Sigmoid colon (tissue), 7 donors: ENCODE results near the gene PGLYRP1. TPM values are rescaled to one million over a fixed set of nuclear protein-coding genes. Genes with fewer than 3 reads are reported as not detected.

Experiments
- DNase-seq: peaks from one replicate; pipeline ENCODE4 v3.0.0-alpha.2; 2019
- H3K27ac ChIP-seq, 4 donors: fragments of 200-600 bp; sonication (generic); one replicate each; pipeline ENCODE4 v1.5.1; 2016 to 2019; ENCODE audit warnings: mild to moderate bottlenecking in 1 of 4
- H3K27me3 ChIP-seq, 3 donors: fragments of 200-600 bp; sonication (generic); one replicate each; pipeline ENCODE4 v1.5.1; 2019; ENCODE audit warnings: mild to moderate bottlenecking in 1 of 3
- H3K36me3 ChIP-seq, 4 donors: fragments of 200-600 bp; sonication (generic); one replicate each; pipeline ENCODE4 v1.5.1; 2016 to 2019
- H3K4me1 ChIP-seq, 4 donors: fragments of 200-600 bp; sonication (generic); one replicate each; pipeline ENCODE4 v1.5.1; 2017 to 2019
- H3K4me3 ChIP-seq, 4 donors: fragments of 200-600 bp; sonication (generic); one replicate each; pipeline ENCODE4 v1.5.1; 2017 to 2019; ENCODE audit warnings: mild to moderate bottlenecking in 2 of 4, moderate library complexity in 1 of 4
- H3K9me3 ChIP-seq, 4 donors: fragments of 200-600 bp in 3 of 4; sonication (generic) in 3 of 4; one replicate each; pipeline versions ENCODE4 v1.5.1 to v1.6.1; 2013 to 2019
- CTCF ChIP-seq, 4 experiments: fragments of 450-650 bp in 3 of 4; fragments of 200-600 bp in 1 of 4; IDR thresholded peaks; one replicate each; pipeline ENCODE4 v1.5.1; 2016 to 2019; ENCODE audit warnings: antibody characterized with exemption in 4 of 4, mild to moderate bottlenecking in 3 of 4, moderate library complexity in 2 of 4
- EP300 ChIP-seq, 4 donors: sonication (generic); formaldehyde crosslinking; IDR thresholded peaks; one replicate each; pipeline ENCODE4 v1.6.1; 2017; ENCODE audit warnings: antibody characterized with exemption in 4 of 4
- POLR2A ChIP-seq, 2 donors: fragments of 450-650 bp; IDR thresholded peaks; one replicate each; pipeline ENCODE4 v1.6.1; 2016; ENCODE audit warnings: antibody characterized with exemption in 2 of 2, mild to moderate bottlenecking in 2 of 2, moderate library complexity in 2 of 2
- POLR2AphosphoS5 ChIP-seq, 4 donors: sonication (generic); formaldehyde crosslinking; IDR thresholded peaks; one replicate each; pipeline ENCODE4 v1.6.1; 2017; ENCODE audit warnings: antibody characterized with exemption in 4 of 4
- WGBS, 2 donors: extraction: QIAGEN DNeasy Blood & Tissue Kit; methylation state at CpG; one replicate each; pipeline ENCODE4 v1.1.7; 2013; 5-methylcytosine and 5-hydroxymethylcytosine counted together
- intact Hi-C: fragments of 100-400 bp; cut with DNase I; formaldehyde crosslinking; loops from one replicate; pipeline ENCODE4 v1.15.1; 2023
- polyA plus RNA-seq, 3 donors: library from polyadenylated mRNA; stranded (reverse); fragments of 200-250 nt; gene quantifications; one replicate each; pipeline ENCODE4 v1.2.3, GENCODE V29; 2013
- total RNA-seq, 4 donors: library from RNA; depleted of rRNA; stranded (reverse); fragments of >200 nt; gene quantifications; one replicate each; pipeline ENCODE4 v1.1.0, GENCODE V29; 2016
- donor health status: healthy with polysubstance abuse.
- donor health status: Bipolar disorder and iron deficiency.
- donor health status: healthy.

PGLYRP1 gene
- total and polyA plus RNA-seq, 7 donors = 0.12 TPM; not detected in 6

GRCh38 chr19:45981350-45981749 is 41.5 kb downstream of the PGLYRP1 start:
- intact Hi-C loops = no loop called here
- H3K4me1 ChIP-seq = no peaks in the 10 kb centered on the region
- no peak for DNase-seq
- TF ChIP-seq EP300 (IDR thresholded peaks at IDR 0.05) (no peak), CTCF (IDR thresholded peaks at IDR 0.05) (no peak), POLR2AphosphoS5 (IDR thresholded peaks at IDR 0.05) (no peak), POLR2A (IDR thresholded peaks at IDR 0.05) (no peak)
- 54 to 55% methylated on average over 2 of the region's 2 CpGs for WGBS, 2 donors
- no peak overlapping the region for H3K4me3 ChIP-seq
- no peaks in the 10 kb centered on the region for H3K9me3 ChIP-seq
- H3K27ac ChIP-seq = no peak overlapping the region
- no peaks in the 10 kb centered on the region for H3K36me3 ChIP-seq
- H3K27me3 ChIP-seq = peaks cover 0 to 14% (median 6%) of the 10 kb centered on the region in 3 donors

- Histone ChIP-seq H3K9me3 (no peaks in the 10 kb centered on the region), H3K36me3 (no peaks in the 10 kb centered on the region), H3K27me3 (peaks cover 8 to 34% (median 31%) of the 10 kb centered on the region in 3 donors), H3K4me1 (peaks cover 0 to 6% (median 6%) of the 10 kb centered on the region in 4 donors), H3K4me3 (no peak overlapping the region), H3K27ac (no peak overlapping the region)
- WGBS, 2 donors = 70 to 92% methylated on average over 7 of the region's 7 CpGs
- no peak for TF ChIP-seq POLR2AphosphoS5 (IDR thresholded peaks at IDR 0.05)
- TF ChIP-seq CTCF (IDR thresholded peaks at IDR 0.05) = no peak
- no peak for TF ChIP-seq POLR2A (IDR thresholded peaks at IDR 0.05)
- TF ChIP-seq EP300 (IDR thresholded peaks at IDR 0.05) = no peak
- intact Hi-C loops = no loop called here
- no peak for DNase-seq
Measured at GRCh38 chr19:45978156-45978555, 44.7 kb downstream of the PGLYRP1 start.

- WGBS, 2 donors = 50 to 61% methylated on average over 14 of the region's 14 CpGs
- H3K4me1 ChIP-seq = peaks cover 0 to 12% (median 11%) of the 10 kb centered on the region in 4 donors
- no peaks in the 10 kb centered on the region for H3K9me3 ChIP-seq
- no peaks in the 10 kb centered on the region for H3K36me3 ChIP-seq
- TF ChIP-seq POLR2A (IDR thresholded peaks at IDR 0.05) (no peak), POLR2AphosphoS5 (IDR thresholded peaks at IDR 0.05) (no peak), EP300 (IDR thresholded peaks at IDR 0.05) (no peak), CTCF (IDR thresholded peaks at IDR 0.05) (no peak)
- intact Hi-C loops = no loop called here
- DNase-seq = no peak
- H3K27ac ChIP-seq = no peak overlapping the region
- no peak overlapping the region for H3K4me3 ChIP-seq
- peaks cover 14 to 54% (median 51%) of the 10 kb centered on the region in 3 donors for H3K27me3 ChIP-seq
Measured at GRCh38 chr19:45976178-45976577, 46.7 kb downstream of the PGLYRP1 start.

- intact Hi-C loops = no loop called here
- Histone ChIP-seq H3K4me1 (peaks cover 0 to 12% (median 11%) of the 10 kb centered on the region in 4 donors), H3K9me3 (no peaks in the 10 kb centered on the region), H3K36me3 (no peaks in the 10 kb centered on the region), H3K27ac (no peak overlapping the region), H3K4me3 (no peak overlapping the region), H3K27me3 (peaks cover 19 to 61% (median 58%) of the 10 kb centered on the region in 3 donors)
- TF ChIP-seq POLR2AphosphoS5 (IDR thresholded peaks at IDR 0.05) (no peak), CTCF (IDR thresholded peaks at IDR 0.05) (no peak)
- WGBS, 2 donors = 66 to 71% methylated on average over 11 of the region's 11 CpGs
- no peak for DNase-seq
Measured at GRCh38 chr19:45975306-45976070, 47.4 kb downstream of the PGLYRP1 start.
